ENCODE measurements around the gene SGMS1.
A peak's percentile ranks its signal among the peaks of the same experiment; 100 is the strongest.

The SGMS1 gene

DNA sequence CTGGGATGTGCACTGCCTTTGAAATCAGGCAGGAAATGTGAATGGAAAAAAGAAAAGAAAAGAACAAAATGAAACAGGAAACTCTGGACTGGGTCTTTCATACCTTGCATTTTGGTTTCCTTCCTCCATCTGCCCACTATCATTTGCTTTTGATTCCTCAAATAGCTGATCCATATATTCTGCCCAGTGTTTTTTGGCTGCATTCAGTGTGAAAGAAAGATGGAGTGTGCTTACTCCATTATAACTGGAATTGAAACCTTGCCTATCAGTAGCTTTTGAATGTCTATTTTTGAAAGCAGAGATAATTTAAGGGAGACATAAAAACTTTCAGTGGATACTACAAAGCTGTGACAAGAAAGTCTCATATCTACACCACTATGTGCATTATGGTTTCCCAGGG, 308.3 kb downstream of the SGMS1 start:
- H3K27ac ChIP-seq: no peak overlapping the region
- TF ChIP-seq, protein P1, sequence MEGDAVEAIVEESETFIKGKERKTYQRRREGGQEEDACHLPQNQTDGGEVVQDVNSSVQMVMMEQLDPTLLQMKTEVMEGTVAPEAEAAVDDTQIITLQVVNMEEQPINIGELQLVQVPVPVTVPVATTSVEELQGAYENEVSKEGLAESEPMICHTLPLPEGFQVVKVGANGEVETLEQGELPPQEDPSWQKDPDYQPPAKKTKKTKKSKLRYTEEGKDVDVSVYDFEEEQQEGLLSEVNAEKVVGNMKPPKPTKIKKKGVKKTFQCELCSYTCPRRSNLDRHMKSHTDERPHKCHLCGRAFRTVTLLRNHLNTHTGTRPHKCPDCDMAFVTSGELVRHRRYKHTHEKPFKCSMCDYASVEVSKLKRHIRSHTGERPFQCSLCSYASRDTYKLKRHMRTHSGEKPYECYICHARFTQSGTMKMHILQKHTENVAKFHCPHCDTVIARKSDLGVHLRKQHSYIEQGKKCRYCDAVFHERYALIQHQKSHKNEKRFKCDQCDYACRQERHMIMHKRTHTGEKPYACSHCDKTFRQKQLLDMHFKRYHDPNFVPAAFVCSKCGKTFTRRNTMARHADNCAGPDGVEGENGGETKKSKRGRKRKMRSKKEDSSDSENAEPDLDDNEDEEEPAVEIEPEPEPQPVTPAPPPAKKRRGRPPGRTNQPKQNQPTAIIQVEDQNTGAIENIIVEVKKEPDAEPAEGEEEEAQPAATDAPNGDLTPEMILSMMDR (IDR thresholded peaks at IDR 0.05): no peak
- TF ChIP-seq ZFX (IDR thresholded peaks at IDR 0.05; ENCODE audit: borderline replicate concordance): no peak

DNA sequence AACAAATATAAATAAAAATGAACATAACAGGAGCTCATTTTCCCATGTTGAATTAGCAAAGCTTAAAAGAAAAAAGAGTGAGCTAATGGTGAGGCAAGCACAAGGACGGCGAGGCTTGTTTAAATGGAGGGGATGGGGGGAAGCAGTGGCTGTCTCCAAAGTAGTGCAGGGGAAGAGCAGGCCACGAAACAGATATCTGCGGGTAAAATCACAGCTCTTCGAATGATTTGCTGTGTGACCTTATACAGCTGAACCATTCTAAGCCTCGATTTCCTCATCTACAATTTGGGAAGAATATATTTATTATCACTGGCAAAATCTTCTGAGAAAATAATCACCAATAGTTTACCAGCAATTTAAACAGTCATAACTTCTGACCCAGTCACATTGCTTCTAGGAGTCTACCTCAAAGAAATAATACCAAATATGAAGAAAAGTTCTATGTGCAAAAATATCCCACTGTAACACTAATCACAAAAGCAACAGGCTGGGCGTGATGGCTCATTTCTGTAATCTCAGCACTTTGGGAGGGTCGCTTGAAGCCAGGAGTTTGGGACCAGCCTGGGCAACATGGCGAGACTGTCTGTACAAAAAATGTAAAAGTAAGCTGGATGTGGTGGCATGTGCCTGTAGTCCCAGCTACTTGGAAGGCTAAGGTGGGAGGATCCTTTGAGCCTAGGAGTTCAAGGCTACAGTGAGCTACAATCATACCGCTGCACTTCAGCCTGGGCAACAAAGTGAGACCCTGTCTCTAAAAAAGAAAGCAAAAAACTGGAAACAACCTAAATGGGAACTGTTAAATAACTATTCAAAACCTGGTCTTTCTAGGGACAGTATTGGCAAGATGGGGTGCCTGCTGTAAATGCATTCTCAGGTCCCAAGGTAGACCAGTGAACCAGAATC, 309.3 kb downstream of the SGMS1 start:
- TF ChIP-seq, protein P1 (IDR thresholded peaks at IDR 0.05): no peak
- no peak for TF ChIP-seq ZFX (IDR thresholded peaks at IDR 0.05; ENCODE audit: borderline replicate concordance)
- H3K27ac ChIP-seq: no peak overlapping the region

DNA sequence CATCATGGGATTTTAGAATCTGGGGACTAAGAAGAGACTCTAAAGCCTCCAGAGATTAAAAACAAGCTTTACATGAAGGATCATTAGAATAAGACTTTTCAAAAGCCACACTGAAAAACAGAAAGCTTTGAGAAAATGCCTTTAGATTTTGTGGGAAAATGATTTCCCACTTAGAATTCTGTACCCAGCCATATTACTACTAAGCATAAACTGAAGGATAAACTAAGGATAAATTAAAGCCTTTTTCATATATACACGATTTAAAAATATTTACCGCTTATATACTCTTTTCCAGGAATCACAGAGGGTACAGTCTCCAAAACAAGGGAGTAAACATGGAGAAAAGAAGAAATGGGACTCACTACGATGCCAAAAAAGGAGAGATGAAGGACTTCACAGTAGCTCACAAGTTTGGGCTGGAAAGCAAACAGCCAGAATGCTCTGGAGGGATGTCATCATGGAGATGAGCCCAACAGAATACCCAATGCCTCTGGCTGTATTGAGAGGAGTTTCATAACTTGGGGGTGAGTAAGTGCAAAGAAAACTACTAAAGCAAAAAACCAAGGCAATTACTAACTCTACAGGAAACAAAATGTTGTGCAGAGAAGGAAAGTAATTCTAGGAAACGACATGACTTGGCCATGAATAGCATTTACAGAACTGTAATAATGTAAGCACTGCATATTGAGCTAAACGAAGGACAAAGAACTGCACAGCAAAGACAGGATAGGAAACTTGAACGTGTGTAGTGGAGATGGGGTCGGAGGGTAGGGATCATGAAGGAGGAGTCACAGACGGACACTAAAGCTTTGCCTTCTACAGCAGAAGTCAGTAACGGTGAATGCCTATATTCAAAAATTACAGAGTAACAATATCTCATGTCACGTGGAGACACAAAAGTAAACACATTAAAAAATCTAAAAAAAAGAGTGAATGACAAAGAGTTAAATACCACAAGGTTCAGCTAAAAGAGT, 311.0 kb downstream of the SGMS1 start:
- no peak overlapping the region for H3K27ac ChIP-seq
- TF ChIP-seq, protein P1 (IDR thresholded peaks at IDR 0.05): no peak
- TF ChIP-seq ZFX (IDR thresholded peaks at IDR 0.05; ENCODE audit: borderline replicate concordance): no peak

DNA sequence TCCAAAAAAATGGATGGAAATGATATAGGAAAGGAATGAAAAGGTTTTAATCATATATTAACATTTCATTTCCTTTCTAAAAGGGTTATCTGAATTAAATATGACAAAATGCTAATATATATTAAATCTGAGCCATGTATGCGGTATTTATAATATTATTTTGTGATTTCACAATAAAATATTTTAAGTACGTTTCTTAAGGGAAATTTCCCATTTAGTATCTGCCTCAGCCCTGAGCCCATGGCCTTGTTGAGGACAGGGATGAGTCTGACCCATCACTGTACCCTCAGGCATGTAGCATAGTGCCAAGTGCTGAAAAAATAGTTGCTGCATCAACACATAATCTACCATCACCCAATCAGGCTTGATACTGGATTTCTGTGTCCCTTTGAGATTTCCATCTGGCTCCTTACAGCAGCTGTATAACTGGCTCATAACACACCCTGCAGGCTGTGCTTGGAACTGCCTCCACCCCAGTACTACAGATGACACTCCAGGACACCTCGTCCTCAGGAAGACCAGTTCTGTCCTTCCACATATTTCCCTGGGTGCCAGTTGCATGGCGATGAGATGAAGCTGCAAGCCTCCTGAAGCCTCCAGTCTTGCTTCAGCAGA, 313.1 kb downstream of the SGMS1 start:
- no peak overlapping the region for H3K27ac ChIP-seq
- TF ChIP-seq, protein P1 (IDR thresholded peaks at IDR 0.05): peak; percentile 68
- no peak for TF ChIP-seq ZFX (IDR thresholded peaks at IDR 0.05; ENCODE audit: borderline replicate concordance)

DNA sequence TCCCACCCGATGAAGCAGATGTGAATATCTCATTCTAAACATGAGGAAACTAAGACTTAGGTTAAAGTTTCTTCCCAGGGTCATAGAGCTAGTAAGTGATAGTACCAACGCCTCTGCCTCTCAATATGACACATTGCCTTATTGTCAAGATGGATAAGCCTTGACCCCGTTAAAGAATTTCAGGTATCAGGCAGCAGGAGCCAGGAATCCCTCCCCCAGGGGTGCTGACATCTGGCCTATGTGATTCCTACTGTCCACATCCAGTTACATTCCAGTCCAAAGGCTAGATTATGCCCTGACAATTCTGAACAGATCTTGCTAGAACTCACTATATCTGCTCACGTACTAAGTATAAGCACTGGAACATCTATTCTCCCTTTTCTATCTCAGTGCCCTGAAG, 314.4 kb downstream of the SGMS1 start:
- H3K27ac ChIP-seq: no peak overlapping the region
- TF ChIP-seq ZFX (IDR thresholded peaks at IDR 0.05; ENCODE audit: borderline replicate concordance): no peak
- TF ChIP-seq, protein P1 (IDR thresholded peaks at IDR 0.05): no peak

DNA sequence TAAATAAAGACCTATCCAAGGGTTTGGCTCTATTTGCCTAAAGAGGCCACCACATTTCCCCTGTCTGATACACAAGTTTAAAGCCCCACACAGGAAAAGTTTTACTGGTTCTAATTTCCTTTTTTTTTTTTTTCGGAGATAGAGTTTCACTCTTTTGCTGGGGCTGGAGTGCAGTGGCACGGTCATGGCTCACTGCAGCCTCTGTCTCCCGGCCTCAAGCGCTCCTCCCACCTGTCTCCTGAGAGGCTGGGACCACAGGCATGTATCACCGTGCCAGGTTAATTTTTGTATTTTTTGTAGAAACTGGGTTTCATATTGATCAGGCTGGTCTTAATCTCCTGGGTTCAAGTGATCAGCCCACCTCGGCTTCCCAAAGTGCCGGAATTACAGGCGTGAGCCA, 319.1 kb downstream of the SGMS1 start:
- TF ChIP-seq ZFX (IDR thresholded peaks at IDR 0.05; ENCODE audit: borderline replicate concordance): no peak
- H3K27ac ChIP-seq: no peak overlapping the region

DNA sequence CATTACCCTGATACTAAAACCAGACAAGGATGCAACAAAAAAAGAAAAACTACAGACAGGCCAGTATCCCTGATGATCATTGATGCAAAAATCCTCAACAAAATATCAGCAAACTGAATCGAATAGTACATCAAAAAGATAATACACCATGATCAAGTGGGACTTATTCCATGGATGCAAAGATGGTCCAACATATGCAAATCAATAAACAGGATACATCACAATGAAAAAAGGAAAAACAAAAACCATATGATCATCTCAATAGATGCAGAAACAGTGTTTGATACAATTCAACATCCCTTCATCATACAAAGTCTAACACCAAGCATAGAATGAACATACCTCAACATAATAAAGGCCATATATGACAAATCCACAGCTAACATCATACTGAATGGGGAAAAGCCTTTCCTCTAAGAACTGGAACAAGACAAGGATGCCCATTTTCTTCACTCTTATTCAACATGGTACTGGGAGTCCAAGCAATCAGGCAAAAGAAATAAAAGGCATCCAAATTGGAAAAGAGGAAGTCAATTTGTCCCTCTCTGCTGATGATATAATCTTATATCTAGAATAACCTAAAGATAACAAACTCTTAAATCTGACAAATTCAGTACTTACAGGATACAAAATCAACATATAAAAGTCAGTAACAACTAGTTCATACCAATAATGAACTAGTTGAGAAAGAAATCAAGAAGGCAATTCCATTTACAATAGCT, 323.6 kb downstream of the SGMS1 start:
- H3K27ac ChIP-seq: no peak overlapping the region
- no peak for TF ChIP-seq ZFX (IDR thresholded peaks at IDR 0.05; ENCODE audit: borderline replicate concordance)
- TF ChIP-seq, protein P1 (IDR thresholded peaks at IDR 0.05): no peak
